ENCODE data around the gene CXCR6. TPM values are rescaled to one million over a fixed set of nuclear protein-coding genes. Genes with fewer than 3 reads are reported as not detected.

The CXCR6 gene
- total RNA-seq, 2 donors from 2014 or later, result 1.0 to 1.6 TPM

DNA sequence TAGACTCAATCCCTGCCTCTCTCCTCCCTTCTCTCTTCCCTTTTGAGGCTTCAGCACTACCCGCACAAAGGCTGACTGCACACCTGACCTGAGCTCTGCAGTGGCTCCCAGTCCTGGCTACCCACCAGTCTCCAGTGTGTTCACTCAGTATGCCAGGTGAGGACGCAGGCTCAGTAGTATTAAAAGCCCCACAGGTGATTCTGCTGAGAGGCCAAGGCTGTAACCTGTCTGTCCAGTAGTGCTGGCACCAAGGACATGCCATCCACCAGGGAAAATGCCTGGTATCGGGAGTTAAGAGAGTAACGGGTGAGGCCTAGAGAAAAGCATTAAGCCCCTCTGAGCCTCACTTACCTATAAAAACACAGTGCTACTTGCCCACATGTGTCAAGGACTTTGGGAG is 31.4 kb downstream of the CXCR6 start:
- H3K36me3 ChIP-seq, result peaks cover 3% of the 10 kb centered on the region
- intact Hi-C loops (cut with DNase I), result no loop called here
- TF ChIP-seq, protein P1, sequence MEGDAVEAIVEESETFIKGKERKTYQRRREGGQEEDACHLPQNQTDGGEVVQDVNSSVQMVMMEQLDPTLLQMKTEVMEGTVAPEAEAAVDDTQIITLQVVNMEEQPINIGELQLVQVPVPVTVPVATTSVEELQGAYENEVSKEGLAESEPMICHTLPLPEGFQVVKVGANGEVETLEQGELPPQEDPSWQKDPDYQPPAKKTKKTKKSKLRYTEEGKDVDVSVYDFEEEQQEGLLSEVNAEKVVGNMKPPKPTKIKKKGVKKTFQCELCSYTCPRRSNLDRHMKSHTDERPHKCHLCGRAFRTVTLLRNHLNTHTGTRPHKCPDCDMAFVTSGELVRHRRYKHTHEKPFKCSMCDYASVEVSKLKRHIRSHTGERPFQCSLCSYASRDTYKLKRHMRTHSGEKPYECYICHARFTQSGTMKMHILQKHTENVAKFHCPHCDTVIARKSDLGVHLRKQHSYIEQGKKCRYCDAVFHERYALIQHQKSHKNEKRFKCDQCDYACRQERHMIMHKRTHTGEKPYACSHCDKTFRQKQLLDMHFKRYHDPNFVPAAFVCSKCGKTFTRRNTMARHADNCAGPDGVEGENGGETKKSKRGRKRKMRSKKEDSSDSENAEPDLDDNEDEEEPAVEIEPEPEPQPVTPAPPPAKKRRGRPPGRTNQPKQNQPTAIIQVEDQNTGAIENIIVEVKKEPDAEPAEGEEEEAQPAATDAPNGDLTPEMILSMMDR (IDR thresholded peaks at IDR 0.05), result no peak
- H3K4me3 ChIP-seq, result no peak overlapping the region
- no peak overlapping the region for H3K27ac ChIP-seq
- H3K4me1 ChIP-seq, result peaks cover 14% of the 10 kb centered on the region
- H3K9ac ChIP-seq (ENCODE audit: low read depth in 2 of 2, low read length in 2 of 2), result no peak overlapping the region
- no peak for DNase-seq
- no peaks in the 10 kb centered on the region for H3K9me3 ChIP-seq
- no peaks in the 10 kb centered on the region for H3K27me3 ChIP-seq

DNA sequence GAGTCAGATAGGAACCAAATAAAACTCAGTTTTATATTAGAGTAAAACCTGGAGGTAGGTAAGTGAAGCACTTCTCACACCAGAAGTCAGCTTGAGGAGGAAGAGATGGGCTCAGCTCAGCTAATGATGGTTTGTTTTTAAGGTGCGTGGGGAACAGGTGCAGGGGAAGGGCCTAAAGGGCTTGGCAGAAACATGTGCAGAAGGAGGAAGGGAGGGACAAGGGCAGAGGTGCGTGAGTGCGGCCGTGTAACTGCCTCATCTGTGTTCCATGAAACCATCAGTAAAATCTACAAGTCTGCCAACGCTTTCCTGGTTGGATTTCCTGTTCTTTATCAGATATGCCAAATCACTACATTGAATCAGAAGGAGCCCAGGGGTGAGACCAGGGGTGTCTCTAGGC is 32.4 kb downstream of the CXCR6 start:
- TF ChIP-seq, protein P1 (IDR thresholded peaks at IDR 0.05), result no peak
- H3K27me3 ChIP-seq, result no peaks in the 10 kb centered on the region
- intact Hi-C loops (cut with DNase I), result no loop called here
- H3K9ac ChIP-seq (ENCODE audit: low read depth in 2 of 2, low read length in 2 of 2), result no peak overlapping the region
- DNase-seq, result no peak
- peaks cover 3% of the 10 kb centered on the region for H3K36me3 ChIP-seq
- no peaks in the 10 kb centered on the region for H3K9me3 ChIP-seq
- H3K4me3 ChIP-seq, result no peak overlapping the region
- peaks cover 17% of the 10 kb centered on the region for H3K4me1 ChIP-seq
- H3K27ac ChIP-seq, result peak overlapping the region; percentile 29

DNA sequence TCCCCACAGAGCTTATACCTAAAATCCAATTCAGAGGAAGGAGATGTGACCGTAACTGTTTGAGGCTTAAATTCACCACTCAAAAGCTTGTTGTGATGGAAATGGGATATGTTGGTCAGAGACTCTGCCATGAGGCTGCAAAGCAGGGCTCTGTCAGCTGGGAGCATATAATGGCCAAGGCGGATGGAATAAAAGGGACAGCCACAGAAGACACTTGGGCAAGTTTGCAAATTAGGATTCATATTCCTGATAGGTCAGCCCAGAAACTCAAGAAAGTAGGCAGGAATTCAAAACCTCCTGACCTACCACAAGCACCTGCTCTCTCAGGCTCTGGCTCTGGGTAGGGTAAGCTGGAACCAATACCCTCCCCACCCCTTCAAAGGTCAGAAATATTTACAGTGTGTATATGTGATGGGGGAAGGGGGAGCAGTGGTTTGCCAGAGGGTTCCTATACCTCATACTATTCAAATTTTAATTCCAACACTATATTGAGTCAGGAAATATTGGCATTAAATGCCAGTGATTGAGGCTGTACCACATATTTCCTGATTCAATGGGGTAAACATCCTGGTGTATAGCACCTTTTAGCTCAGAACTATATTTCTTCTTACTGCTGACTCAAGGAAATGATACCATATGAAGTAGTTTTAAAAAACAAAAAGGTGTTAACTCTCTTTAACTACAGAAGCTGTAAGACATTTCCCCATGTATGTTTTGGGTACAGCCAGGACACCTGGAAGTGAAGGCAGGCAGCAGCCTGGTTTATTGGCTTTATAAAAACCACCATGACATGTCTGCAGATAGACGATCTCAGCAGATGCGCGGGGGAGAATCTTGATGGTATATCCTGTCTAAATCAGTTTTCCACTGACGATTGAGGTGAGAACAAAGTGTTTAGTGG is 33.2 kb downstream of the CXCR6 start:
- Histone ChIP-seq H3K9me3 (no peaks in the 10 kb centered on the region), H3K27me3 (no peaks in the 10 kb centered on the region), H3K36me3 (peaks cover 3% of the 10 kb centered on the region), H3K27ac (peak overlapping the region; percentile 29), H3K9ac (ENCODE audit: low read depth in 2 of 2, low read length in 2 of 2) (no peak overlapping the region), H3K4me1 (peaks cover 17% of the 10 kb centered on the region), H3K4me3 (no peak overlapping the region)
- intact Hi-C loops (cut with DNase I), result no loop called here
- DNase-seq, result no peak
- TF ChIP-seq, protein P1 (IDR thresholded peaks at IDR 0.05), result no peak

DNA sequence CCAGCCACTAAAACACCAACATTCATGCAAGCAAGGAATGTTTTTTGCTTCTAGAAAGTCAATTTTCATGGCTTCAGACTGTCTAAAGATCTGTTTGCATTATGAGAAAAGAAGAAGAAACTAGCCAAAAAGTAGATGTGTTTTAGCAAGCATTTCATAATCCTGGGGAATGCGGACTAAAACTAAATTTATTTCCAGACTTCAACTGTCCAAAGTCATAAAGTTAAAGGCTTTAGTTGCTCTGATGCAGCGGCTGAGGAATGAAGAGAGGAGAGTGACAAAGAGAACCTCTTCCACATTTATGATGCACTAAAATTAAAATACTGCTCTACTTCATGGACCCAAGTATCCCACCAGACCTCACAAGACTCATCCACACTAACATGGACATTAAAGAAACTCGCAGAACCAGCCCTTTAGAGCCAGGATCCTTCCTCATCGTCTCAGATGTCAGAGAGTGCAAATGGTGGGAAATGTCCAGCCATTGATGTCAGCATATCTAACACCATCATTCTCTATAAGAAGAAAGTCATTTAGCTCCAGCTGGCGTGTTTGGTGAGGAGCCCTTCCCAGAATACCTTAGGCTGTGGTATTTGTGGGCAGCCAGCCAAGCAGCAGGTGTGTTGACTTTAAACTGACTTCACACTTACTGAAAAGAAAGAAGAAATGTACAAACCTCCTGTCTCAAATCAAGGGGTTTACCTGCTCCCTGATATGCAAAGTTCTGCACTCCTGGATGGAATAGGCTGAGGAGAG is 34.9 kb downstream of the CXCR6 start:
- H3K9ac ChIP-seq (ENCODE audit: low read depth in 2 of 2, low read length in 2 of 2), result no peak overlapping the region
- intact Hi-C loops (cut with DNase I), result no loop called here
- peak overlapping the region; percentile 56 for H3K27ac ChIP-seq
- H3K36me3 ChIP-seq, result peaks cover 7% of the 10 kb centered on the region
- H3K9me3 ChIP-seq, result no peaks in the 10 kb centered on the region
- no peak overlapping the region for H3K4me3 ChIP-seq
- TF ChIP-seq, protein P1 (IDR thresholded peaks at IDR 0.05), result no peak
- no peaks in the 10 kb centered on the region for H3K27me3 ChIP-seq
- peaks cover 17% of the 10 kb centered on the region for H3K4me1 ChIP-seq
- peak; percentile 89 for DNase-seq

DNA sequence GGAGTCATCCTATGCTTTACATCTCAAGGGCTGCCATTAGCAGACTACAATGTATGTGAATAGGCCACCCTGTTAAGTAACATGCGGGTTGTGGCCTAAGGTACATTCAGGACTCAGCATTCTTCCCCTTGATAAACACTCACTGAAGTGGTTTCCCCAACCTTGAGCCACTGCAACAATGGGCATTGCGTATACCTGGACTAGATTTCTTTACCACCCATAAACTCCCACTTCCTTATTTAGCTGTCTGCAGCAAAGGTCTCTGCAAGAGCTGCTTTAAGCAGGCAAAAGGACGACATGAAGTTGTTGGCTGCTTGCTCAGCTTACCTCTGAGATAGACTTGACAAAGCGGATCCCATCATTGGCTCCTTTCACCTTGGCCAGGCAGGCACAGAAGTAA is 36.1 kb downstream of the CXCR6 start:
- no peak for DNase-seq
- TF ChIP-seq, protein P1 (IDR thresholded peaks at IDR 0.05), result no peak
- H3K4me3 ChIP-seq, result no peak overlapping the region

More for the DNA sequence above, 36.1 kb downstream of the CXCR6 start:
- Histone ChIP-seq H3K4me1 (peaks cover 17% of the 10 kb centered on the region), H3K9ac (ENCODE audit: low read depth in 2 of 2, low read length in 2 of 2) (no peak overlapping the region), H3K9me3 (no peaks in the 10 kb centered on the region), H3K27me3 (no peaks in the 10 kb centered on the region), H3K27ac (peak overlapping the region; percentile 56), H3K36me3 (peaks cover 18% of the 10 kb centered on the region)
- intact Hi-C loops (cut with DNase I), result no loop called here

All from colonic mucosa (tissue), 4 donors.